Mesendoderm (in vitro differentiated cells): ENCODE results near the gene FNDC10.

Experiments
- DNase-seq: peaks from one replicate; pipeline ENCODE4 v3.0.0; 2013
- H2AK5ac ChIP-seq: 2 replicates; pipeline ENCODE4 v1.6.1; 2013; ENCODE audit warnings: low read length, inconsistent platforms
- H2BK120ac ChIP-seq: 2 replicates; pipeline ENCODE4 v1.6.1; 2013; ENCODE audit warnings: low read depth, mild to moderate bottlenecking, low read length, moderate library complexity, mixed read lengths
- H2BK15ac ChIP-seq: replicated peaks from 2 replicates; pipeline ENCODE4 v1.6.1; 2013; ENCODE audit warnings: low read depth, mild to moderate bottlenecking, moderate library complexity
- H2BK5ac ChIP-seq: 2 replicates; pipeline ENCODE4 v1.6.1; 2013; ENCODE audit warnings: low read length, inconsistent platforms
- H3K18ac ChIP-seq: 2 replicates; pipeline ENCODE4 v1.6.1; 2013; ENCODE audit warnings: mild to moderate bottlenecking, low read length, mixed read lengths
- H3K23ac ChIP-seq: one replicate; pipeline ENCODE4 v1.6.1; 2013; ENCODE audit warnings: low read length
- H3K27ac ChIP-seq: 2 replicates; pipeline ENCODE4 v1.5.1; 2013; ENCODE audit warnings: low read depth, mild to moderate bottlenecking, inconsistent platforms, low read length, moderate library complexity
- H3K27me3 ChIP-seq: 2 replicates; pipeline ENCODE4 v1.6.1; 2013; ENCODE audit warnings: low read length, control low read depth, mild to moderate bottlenecking, inconsistent platforms; ENCODE audit not compliant: insufficient read depth, poor library complexity
- H3K36me3 ChIP-seq: 2 replicates; pipeline ENCODE4 v1.6.1; 2013; ENCODE audit warnings: low read length, inconsistent platforms; ENCODE audit not compliant: control insufficient read depth, insufficient read depth
- H3K4ac ChIP-seq: one replicate; pipeline ENCODE4 v1.6.1; 2013; ENCODE audit warnings: low read depth, mild to moderate bottlenecking, low read length, moderate library complexity
- H3K4me1 ChIP-seq: 2 replicates; pipeline ENCODE4 v1.6.1; 2013; ENCODE audit warnings: low read depth, low read length, inconsistent platforms; ENCODE audit not compliant: control insufficient read depth
- H3K4me2 ChIP-seq: 2 replicates; pipeline ENCODE4 v1.6.1; 2013; ENCODE audit warnings: low read length
- H3K4me3 ChIP-seq: 2 replicates; pipeline ENCODE4 v1.5.1; 2013; ENCODE audit warnings: mild to moderate bottlenecking, low read length
- H3K56ac ChIP-seq: one replicate; pipeline ENCODE4 v1.6.1; 2013; ENCODE audit warnings: low read length
- H3K79me1 ChIP-seq: 2 replicates; pipeline ENCODE4 v1.6.1; 2013; ENCODE audit warnings: low read length, inconsistent platforms
- H3K79me2 ChIP-seq: 2 replicates; pipeline ENCODE4 v1.6.1; 2013; ENCODE audit warnings: mild to moderate bottlenecking, low read length; ENCODE audit not compliant: control insufficient read depth, insufficient read depth
- H3K9ac ChIP-seq: 2 replicates; pipeline ENCODE4 v1.6.1; 2013; ENCODE audit warnings: low read length, inconsistent platforms
- H4K5ac ChIP-seq: one replicate; pipeline ENCODE4 v1.6.1; 2013; ENCODE audit warnings: low read length
- H4K8ac ChIP-seq: one replicate; pipeline ENCODE4 v1.6.1; 2013; ENCODE audit warnings: low read depth, mild to moderate bottlenecking, control low read depth, low read length, moderate library complexity
- WGBS: extraction: QIAGEN DNeasy Blood & Tissue Kit; methylation state at CpG from one replicate; pipeline ENCODE4 v1.1.7; 2013; ENCODE audit warnings: low lambda C conversion rate, missing lambda C conversion rate; ENCODE audit not compliant: insufficient coverage; ENCODE audit errors: extremely low coverage; 5-methylcytosine and 5-hydroxymethylcytosine counted together

The FNDC10 gene

DNA sequence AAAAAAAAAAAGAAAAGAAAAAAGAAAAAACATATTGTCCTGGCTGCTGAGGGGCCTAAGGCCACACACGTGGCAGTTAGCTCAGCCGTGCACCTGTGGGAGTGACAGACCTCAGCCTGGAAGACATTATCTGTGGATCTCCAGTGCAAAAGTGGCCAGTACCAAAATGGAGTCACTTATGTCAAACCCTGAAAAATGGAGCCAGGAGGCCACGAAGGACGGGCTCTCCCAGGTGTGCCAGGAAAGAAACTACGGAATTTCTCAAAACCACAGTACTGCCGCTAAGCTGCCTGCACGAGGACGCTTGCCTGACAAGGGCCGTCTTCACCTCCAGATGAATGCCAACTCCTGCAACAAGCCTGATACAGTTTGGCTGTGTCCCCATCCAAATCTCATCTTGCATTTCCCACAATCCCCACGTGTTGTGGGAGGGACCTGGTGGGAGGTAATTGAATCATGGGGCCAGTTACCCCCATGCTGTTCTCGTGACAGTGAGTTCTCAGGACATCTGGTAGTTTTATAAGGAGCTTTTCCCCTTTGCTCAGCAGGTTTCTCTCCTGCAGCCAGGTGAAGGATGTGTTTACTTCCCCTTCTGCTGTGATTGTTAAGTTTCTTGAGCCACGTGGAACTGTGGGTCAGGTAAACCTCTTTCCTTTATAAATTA, 10.0 kb upstream of the FNDC10 start:
- Histone ChIP-seq H4K5ac (no peak overlapping the region), H2BK120ac (no peak overlapping the region), H3K79me2 (peaks cover 4% of the 10 kb centered on the region), H3K18ac (no peak overlapping the region), H3K4me2 (no peak overlapping the region), H3K4me1 (peaks cover 7% of the 10 kb centered on the region), H3K79me1 (peaks cover 8% of the 10 kb centered on the region), H3K36me3 (no peaks in the 10 kb centered on the region), H3K56ac (no peak overlapping the region), H2AK5ac (no peak overlapping the region), H2BK15ac (no peak overlapping the region), H3K4me3 (no peak overlapping the region), H2BK5ac (no peak overlapping the region), H3K4ac (no peak overlapping the region), H3K23ac (no peak overlapping the region), H3K27me3 (no peaks in the 10 kb centered on the region), H3K27ac (no peak overlapping the region), H4K8ac (no peak overlapping the region), H3K9ac (no peak overlapping the region)
- no CpG with 5 or more reads among the region's 12 CpGs for WGBS
- no peak for DNase-seq

DNA sequence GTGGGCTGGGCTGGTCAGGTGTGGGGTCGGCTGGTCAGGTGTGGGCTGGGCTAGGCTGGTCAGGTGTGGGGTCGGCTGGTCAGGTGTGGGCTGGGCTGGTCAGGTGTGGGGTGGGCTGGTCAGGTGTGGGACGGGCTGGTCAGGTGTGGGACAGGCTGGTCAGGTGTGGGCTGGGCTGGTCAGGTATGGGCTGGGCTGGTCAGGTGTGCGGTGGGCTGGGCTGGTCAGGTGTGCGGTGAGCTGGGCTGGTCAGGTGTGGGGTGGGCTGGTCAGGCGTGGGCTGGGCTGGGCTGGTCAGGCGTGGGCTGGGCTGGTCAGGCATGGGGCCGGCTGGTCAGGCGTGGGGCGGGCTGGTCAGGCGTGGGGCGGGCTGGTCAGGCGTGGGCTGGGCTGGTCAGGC, 6.3 kb upstream of the FNDC10 start:
- Histone ChIP-seq H3K18ac (no peak overlapping the region), H3K4me2 (no peak overlapping the region), H2BK5ac (no peak overlapping the region), H2AK5ac (no peak overlapping the region), H3K4ac (no peak overlapping the region), H3K4me3 (no peak overlapping the region), H3K79me1 (no peaks in the 10 kb centered on the region), H3K79me2 (no peaks in the 10 kb centered on the region), H3K4me1 (no peaks in the 10 kb centered on the region), H2BK15ac (no peak overlapping the region), H3K27me3 (no peaks in the 10 kb centered on the region), H4K5ac (no peak overlapping the region), H3K23ac (no peak overlapping the region), H4K8ac (no peak overlapping the region), H2BK120ac (no peak overlapping the region), H3K36me3 (no peaks in the 10 kb centered on the region), H3K56ac (no peak overlapping the region), H3K9ac (no peak overlapping the region), H3K27ac (no peak overlapping the region)
- no peak for DNase-seq
- no CpG with 5 or more reads among the region's 13 CpGs for whole genome bisulfite sequencing

DNA sequence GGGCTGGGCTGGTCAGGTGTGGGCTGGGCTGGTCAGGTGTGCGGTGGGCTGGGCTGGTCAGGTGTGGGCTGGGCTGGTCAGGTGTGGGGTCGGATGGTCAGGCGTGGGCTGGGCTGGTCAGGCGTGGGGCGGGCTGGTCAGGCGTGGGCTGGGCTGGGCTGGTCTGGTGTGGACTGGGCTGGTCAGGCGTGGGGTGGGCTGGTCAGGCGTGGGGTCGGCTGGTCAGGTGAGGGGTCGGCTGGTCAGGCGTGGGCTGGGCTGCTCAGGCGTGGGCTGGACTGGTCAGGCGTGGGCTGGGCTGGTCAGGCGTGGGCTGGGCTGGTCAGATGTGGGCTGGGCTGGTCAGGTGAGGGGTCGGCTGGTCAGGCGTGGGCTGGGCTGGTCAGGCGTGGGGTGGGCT, 5.8 kb upstream of the FNDC10 start:
- no peak overlapping the region for H2BK120ac ChIP-seq
- H3K4me2 ChIP-seq, result no peak overlapping the region
- H3K4me1 ChIP-seq, result no peaks in the 10 kb centered on the region
- WGBS, result no CpG with 5 or more reads among the region's 17 CpGs
- no peak overlapping the region for H3K18ac ChIP-seq
- H3K27ac ChIP-seq, result no peak overlapping the region
- H2BK5ac ChIP-seq, result no peak overlapping the region
- no peak overlapping the region for H2AK5ac ChIP-seq
- no peak for DNase-seq
- no peaks in the 10 kb centered on the region for H3K79me1 ChIP-seq
- no peak overlapping the region for H3K23ac ChIP-seq
- H4K8ac ChIP-seq, result no peak overlapping the region
- H3K27me3 ChIP-seq, result no peaks in the 10 kb centered on the region
- H3K4ac ChIP-seq, result no peak overlapping the region
- no peak overlapping the region for H2BK15ac ChIP-seq
- no peak overlapping the region for H3K9ac ChIP-seq
- no peak overlapping the region for H3K56ac ChIP-seq
- no peaks in the 10 kb centered on the region for H3K79me2 ChIP-seq
- H4K5ac ChIP-seq, result no peak overlapping the region
- H3K36me3 ChIP-seq, result no peaks in the 10 kb centered on the region
- H3K4me3 ChIP-seq, result no peak overlapping the region

- H2BK5ac ChIP-seq, result no peak overlapping the region
- no peak overlapping the region for H3K9ac ChIP-seq
- no peak overlapping the region for H3K23ac ChIP-seq
- H3K4me3 ChIP-seq, result no peak overlapping the region
- H3K27ac ChIP-seq, result no peak overlapping the region
- no peak for DNase-seq
- no peak overlapping the region for H3K56ac ChIP-seq
- H4K5ac ChIP-seq, result no peak overlapping the region
- peaks cover 3% of the 10 kb centered on the region for H3K27me3 ChIP-seq
- WGBS, result no CpG with 5 or more reads among the region's 14 CpGs
- H3K4ac ChIP-seq, result no peak overlapping the region
- H3K36me3 ChIP-seq, result no peaks in the 10 kb centered on the region
- H2BK15ac ChIP-seq, result no peak overlapping the region
- no peaks in the 10 kb centered on the region for H3K4me1 ChIP-seq
- H3K79me2 ChIP-seq, result no peaks in the 10 kb centered on the region
- no peak overlapping the region for H2AK5ac ChIP-seq
- H3K4me2 ChIP-seq, result no peak overlapping the region
- H3K79me1 ChIP-seq, result no peaks in the 10 kb centered on the region
- H4K8ac ChIP-seq, result no peak overlapping the region
- no peak overlapping the region for H2BK120ac ChIP-seq
- no peak overlapping the region for H3K18ac ChIP-seq
These were observed 5.2 kb upstream of the FNDC10 start for GRCh38 chr1:1605034-1605591.

DNA sequence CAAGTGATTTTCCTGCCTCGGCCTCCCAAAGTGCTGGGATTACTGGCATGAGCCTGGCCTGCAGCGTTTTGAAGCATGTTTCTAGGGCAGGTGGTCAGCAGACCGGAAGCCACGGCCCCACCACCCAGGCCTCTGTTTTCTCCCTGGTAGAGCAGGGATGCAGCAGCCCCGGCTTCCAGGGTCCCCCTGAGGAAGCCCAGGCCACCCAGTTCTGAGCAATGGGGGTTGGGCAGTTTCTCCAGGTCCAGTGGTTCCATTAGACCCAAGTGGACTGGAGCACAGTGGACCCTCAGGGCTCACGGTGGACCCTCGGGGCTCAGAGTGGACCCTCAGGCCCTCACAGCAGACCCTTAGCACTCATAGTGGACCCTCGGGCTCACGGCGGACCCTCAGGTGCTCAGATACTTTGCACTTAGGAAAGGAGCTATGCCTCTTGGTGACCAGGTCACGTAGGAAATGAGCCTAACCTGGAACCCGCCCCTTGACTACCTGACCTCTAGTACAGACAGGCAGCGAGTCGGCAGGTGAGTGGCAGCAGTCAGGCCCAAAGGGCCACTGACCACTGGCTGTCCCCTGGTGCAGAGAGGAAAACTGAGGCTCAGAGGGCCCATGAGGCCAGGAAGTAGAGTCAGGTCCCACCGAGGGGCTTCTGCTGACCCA, 4.6 kb upstream of the FNDC10 start:
- Histone ChIP-seq H3K23ac (no peak overlapping the region), H3K79me1 (no peaks in the 10 kb centered on the region), H3K4me1 (no peaks in the 10 kb centered on the region), H2AK5ac (no peak overlapping the region), H2BK120ac (no peak overlapping the region), H2BK15ac (no peak overlapping the region), H3K4me3 (no peak overlapping the region), H3K79me2 (no peaks in the 10 kb centered on the region), H3K18ac (no peak overlapping the region), H3K4me2 (no peak overlapping the region), H3K56ac (no peak overlapping the region), H2BK5ac (no peak overlapping the region), H3K4ac (no peak overlapping the region), H4K8ac (no peak overlapping the region), H3K9ac (no peak overlapping the region), H3K27ac (no peak overlapping the region), H4K5ac (no peak overlapping the region), H3K36me3 (no peaks in the 10 kb centered on the region), H3K27me3 (peaks cover 5% of the 10 kb centered on the region)
- no peak for DNase-seq
- no CpG with 5 or more reads among the region's 15 CpGs for WGBS
